ENCODE measurements around the gene ULBP3.

Gene ULBP3

DNA sequence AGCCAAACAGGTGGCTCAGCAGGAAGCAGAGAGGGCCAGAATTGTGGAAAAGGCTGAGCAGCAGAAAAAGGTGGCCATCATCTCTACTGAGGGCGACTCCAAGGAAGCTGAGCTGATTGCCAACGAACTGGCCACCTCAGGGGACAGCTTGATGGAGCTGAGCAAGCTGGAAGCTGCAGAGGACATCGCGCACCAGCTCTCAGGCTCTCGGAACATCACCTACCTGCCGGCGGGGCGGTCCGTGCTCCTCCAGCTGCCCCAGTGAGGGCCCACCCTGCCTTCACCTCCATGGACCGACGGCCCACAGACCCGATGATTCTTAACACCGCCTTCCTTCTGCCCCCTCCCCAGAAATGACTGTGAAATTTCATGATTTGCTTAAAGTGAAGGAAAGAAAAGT is 25.8 kb downstream of the ULBP3 start:
- peaks cover 16% of the 10 kb centered on the region for H3K27me3 ChIP-seq (ENCODE audit: insufficient read depth, poor library complexity, severe bottlenecking)
- no peak overlapping the region for H3K27ac ChIP-seq (replicated peaks)
- no peak overlapping the region for H3K4me3 ChIP-seq (replicated peaks; ENCODE audit: insufficient read depth, low read length)
- TF ChIP-seq GABPA (IDR thresholded peaks at IDR 0.05; ENCODE audit: low read depth) = no peak
- no peak for TF ChIP-seq SPI1 (IDR thresholded peaks at IDR 0.05; ENCODE audit: borderline replicate concordance, low read depth)
- TF ChIP-seq POLR2AphosphoS5 (IDR thresholded peaks at IDR 0.05; ENCODE audit: low read depth) = no peak
- TF ChIP-seq CTCF (IDR thresholded peaks at IDR 0.05; ENCODE audit: insufficient read depth, low read length) = no peak
- TF ChIP-seq, protein P1, sequence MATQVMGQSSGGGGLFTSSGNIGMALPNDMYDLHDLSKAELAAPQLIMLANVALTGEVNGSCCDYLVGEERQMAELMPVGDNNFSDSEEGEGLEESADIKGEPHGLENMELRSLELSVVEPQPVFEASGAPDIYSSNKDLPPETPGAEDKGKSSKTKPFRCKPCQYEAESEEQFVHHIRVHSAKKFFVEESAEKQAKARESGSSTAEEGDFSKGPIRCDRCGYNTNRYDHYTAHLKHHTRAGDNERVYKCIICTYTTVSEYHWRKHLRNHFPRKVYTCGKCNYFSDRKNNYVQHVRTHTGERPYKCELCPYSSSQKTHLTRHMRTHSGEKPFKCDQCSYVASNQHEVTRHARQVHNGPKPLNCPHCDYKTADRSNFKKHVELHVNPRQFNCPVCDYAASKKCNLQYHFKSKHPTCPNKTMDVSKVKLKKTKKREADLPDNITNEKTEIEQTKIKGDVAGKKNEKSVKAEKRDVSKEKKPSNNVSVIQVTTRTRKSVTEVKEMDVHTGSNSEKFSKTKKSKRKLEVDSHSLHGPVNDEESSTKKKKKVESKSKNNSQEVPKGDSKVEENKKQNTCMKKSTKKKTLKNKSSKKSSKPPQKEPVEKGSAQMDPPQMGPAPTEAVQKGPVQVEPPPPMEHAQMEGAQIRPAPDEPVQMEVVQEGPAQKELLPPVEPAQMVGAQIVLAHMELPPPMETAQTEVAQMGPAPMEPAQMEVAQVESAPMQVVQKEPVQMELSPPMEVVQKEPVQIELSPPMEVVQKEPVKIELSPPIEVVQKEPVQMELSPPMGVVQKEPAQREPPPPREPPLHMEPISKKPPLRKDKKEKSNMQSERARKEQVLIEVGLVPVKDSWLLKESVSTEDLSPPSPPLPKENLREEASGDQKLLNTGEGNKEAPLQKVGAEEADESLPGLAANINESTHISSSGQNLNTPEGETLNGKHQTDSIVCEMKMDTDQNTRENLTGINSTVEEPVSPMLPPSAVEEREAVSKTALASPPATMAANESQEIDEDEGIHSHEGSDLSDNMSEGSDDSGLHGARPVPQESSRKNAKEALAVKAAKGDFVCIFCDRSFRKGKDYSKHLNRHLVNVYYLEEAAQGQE (IDR thresholded peaks at IDR 0.05; ENCODE audit: insufficient replicate concordance, low read depth) = no peak
- DNase-seq (ENCODE audit: low read depth in 1 of 2, low spot score in 1 of 2) = no peak

- Histone ChIP-seq H3K4me3 (replicated peaks; ENCODE audit: insufficient read depth, low read length) (no peak overlapping the region), H3K27me3 (ENCODE audit: insufficient read depth, poor library complexity, severe bottlenecking) (peaks cover 21% of the 10 kb centered on the region), H3K27ac (replicated peaks) (no peak overlapping the region)
- TF ChIP-seq CTCF (IDR thresholded peaks at IDR 0.05; ENCODE audit: insufficient read depth, low read length) = no peak
- no peak for TF ChIP-seq GABPA (IDR thresholded peaks at IDR 0.05; ENCODE audit: low read depth)
- TF ChIP-seq SPI1 (IDR thresholded peaks at IDR 0.05; ENCODE audit: borderline replicate concordance, low read depth) = no peak
- TF ChIP-seq, protein P1 (IDR thresholded peaks at IDR 0.05; ENCODE audit: insufficient replicate concordance, low read depth) = no peak
- no peak for TF ChIP-seq POLR2AphosphoS5 (IDR thresholded peaks at IDR 0.05; ENCODE audit: low read depth)
- DNase-seq (ENCODE audit: low read depth in 1 of 2, low spot score in 1 of 2) = no peak
These were observed 30.5 kb downstream of the ULBP3 start for GRCh38 chr6:150038202-150039062.

DNA sequence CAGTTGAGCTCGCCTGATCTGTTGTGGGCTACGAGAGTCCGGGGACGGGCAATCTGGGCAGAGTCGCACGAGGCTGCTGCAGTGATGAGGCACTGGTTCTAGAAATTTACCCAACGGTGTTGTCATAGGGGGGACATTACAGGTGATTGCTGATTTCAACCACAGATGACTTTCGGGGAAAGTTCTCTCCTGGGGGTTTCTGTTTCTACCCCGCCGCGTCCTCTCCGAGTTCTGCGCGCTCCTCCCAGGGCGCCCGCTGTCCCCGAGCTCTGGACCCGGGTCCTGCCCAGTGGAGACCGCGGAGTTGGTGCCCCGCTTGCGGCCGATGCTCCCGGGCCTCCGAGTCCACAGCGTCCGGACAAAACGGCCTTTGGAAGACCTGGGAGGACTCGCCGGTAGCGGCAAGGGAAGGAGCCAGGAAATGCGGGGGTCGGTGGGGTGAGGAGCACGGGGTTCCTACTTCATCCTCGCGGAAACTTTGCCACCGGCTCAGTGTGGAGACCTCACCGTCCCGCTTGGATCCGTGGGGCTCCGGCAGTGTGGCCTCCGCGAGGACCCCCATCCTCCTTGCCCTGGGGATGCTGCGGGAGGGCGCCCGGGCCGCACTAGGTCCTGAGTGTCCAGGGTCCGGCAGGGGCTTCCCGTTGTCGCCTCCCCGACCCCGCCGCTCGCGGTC is 31.3 kb downstream of the ULBP3 start:
- H3K27me3 ChIP-seq (ENCODE audit: insufficient read depth, poor library complexity, severe bottlenecking) = peaks cover 21% of the 10 kb centered on the region

More for the DNA sequence above, 31.3 kb downstream of the ULBP3 start:
- no peak overlapping the region for H3K27ac ChIP-seq (replicated peaks)
- DNase-seq (ENCODE audit: low read depth in 1 of 2, low spot score in 1 of 2) = no peak
- TF ChIP-seq POLR2AphosphoS5 (IDR thresholded peaks at IDR 0.05; ENCODE audit: low read depth) = no peak
- no peak for TF ChIP-seq CTCF (IDR thresholded peaks at IDR 0.05; ENCODE audit: insufficient read depth, low read length)
- TF ChIP-seq, protein P1 (IDR thresholded peaks at IDR 0.05; ENCODE audit: insufficient replicate concordance, low read depth) = no peak
- TF ChIP-seq SPI1 (IDR thresholded peaks at IDR 0.05; ENCODE audit: borderline replicate concordance, low read depth) = no peak
- H3K4me3 ChIP-seq (replicated peaks; ENCODE audit: insufficient read depth, low read length) = no peak overlapping the region
